Gastroesophageal sphincter (tissue), 4 donors: ENCODE measurements around the gene NPLOC4. TPM values are rescaled to one million over a fixed set of nuclear protein-coding genes. Genes with fewer than 3 reads are reported as not detected.

Experiments
- ATAC-seq: fragments of 150-250 bp; one replicate; pipeline ENCODE4 v1.9.1; 2016; ENCODE audit warnings: mild to moderate bottlenecking, moderate library complexity
- H3K27ac ChIP-seq, 4 donors: fragments of 200-600 bp; sonication (generic) in 3 of 4; 1 replicate in 3 of 4; 2 replicates in 1 of 4; pipeline ENCODE4 v1.5.1; 2016 to 2019
- H3K27me3 ChIP-seq: fragments of 200-600 bp; sonication (generic); one replicate; pipeline ENCODE4 v1.5.1; 2019
- H3K36me3 ChIP-seq, 2 donors: fragments of 200-600 bp; sonication (generic); one replicate each; pipeline ENCODE4 v1.5.1; 2019; ENCODE audit warnings: control low read depth in 1 of 2
- H3K4me1 ChIP-seq, 3 donors: fragments of 200-600 bp; sonication (generic); 1 replicate in 2 of 3; 2 replicates in 1 of 3; pipeline ENCODE4 v1.5.1; 2016 to 2019; ENCODE audit warnings: control low read depth in 2 of 3
- H3K4me3 ChIP-seq, 2 donors: fragments of 200-600 bp; sonication (generic); one replicate each; pipeline ENCODE4 v1.5.1; 2019; ENCODE audit warnings: mild to moderate bottlenecking in 1 of 2, moderate library complexity in 1 of 2
- H3K9me3 ChIP-seq, 3 donors: fragments of 200-600 bp; sonication (generic); one replicate each; pipeline ENCODE4 v1.5.1; 2017 to 2019; ENCODE audit warnings: control low read depth in 2 of 3
- EP300 ChIP-seq: sonication (generic); formaldehyde crosslinking; IDR thresholded peaks from one replicate; pipeline ENCODE4 v1.6.1; 2017; ENCODE audit warnings: antibody characterized with exemption, mild to moderate bottlenecking
- POLR2A ChIP-seq, 2 donors: fragments of 450-650 bp; IDR thresholded peaks; one replicate each; pipeline ENCODE4 v1.6.1; 2017; ENCODE audit warnings: antibody characterized with exemption in 2 of 2, mild to moderate bottlenecking in 2 of 2, moderate library complexity in 1 of 2
- POLR2AphosphoS5 ChIP-seq: sonication (generic); formaldehyde crosslinking; IDR thresholded peaks from one replicate; pipeline ENCODE4 v1.6.1; 2017; ENCODE audit warnings: antibody characterized with exemption
- WGBS, 2 donors: methylation state at CpG; one replicate each; pipeline ENCODE4 v1.1.5; 2018; ENCODE audit warnings: low coverage in 1 of 2; 5-methylcytosine and 5-hydroxymethylcytosine counted together
- total RNA-seq, 4 donors: library from RNA; depleted of rRNA; stranded (reverse); fragments of >200 nt; gene quantifications; one replicate each; pipeline ENCODE4 v1.1.0, GENCODE V29; 2016
- TF ChIP-seq, protein P1 (sequence below), 4 experiments: fragments of 200-600 bp in 2 of 4; fragments of 450-650 bp in 2 of 4; sonication (generic) in 1 of 4; IDR thresholded peaks; one replicate each; pipeline ENCODE4 v1.5.1; 2017 to 2019; ENCODE audit warnings: antibody characterized with exemption in 4 of 4, mild to moderate bottlenecking in 2 of 4, moderate library complexity in 2 of 4

NPLOC4 gene
- total RNA-seq, 4 donors from 2014 or later = 49.5 to 83.8 (median 58.0) TPM

DNA sequence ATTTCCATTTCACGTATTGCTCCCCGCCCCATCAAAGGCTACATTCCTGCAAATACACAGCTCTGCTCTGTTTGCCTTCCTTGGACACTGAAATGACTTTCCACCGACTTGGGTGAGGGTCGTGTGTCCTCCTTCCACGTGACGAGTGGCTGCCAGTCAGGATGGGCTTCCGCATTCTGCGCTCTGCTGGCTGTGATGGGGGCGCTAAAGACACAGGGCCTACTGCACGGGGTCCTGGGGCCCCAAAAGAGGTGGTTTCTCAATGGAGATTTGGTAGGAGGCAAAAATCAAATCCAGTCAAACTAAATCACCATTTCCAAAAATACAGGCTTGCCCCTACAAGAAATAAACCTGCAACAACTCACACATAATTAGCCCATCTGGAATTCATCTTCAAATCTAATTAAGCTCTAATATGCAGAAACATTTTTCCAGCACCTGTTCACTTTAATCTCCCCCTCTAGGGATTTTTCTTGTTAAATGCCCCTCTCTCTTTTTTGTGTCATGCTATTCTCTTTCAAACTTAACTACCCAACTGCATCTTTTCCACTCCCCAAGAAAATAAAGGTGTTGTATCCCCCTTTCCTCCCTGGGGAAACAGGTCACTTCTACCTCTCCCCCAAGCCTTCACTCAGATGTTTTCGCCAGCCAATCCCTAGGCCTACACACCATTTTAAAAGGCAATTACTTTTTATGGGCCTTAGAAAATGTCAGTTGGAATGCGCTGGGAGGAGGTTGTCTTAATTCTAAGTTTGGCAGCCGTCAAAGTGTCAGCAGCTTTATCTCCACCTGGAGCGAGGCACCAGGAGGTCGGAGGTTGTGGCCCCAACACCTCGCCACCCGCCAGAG lies 62.9 kb downstream of the NPLOC4 start:
- ATAC-seq = no peak
- WGBS, 2 donors = 66 to 84% methylated on average over 9 to 11 of the region's 17 CpGs
- peaks cover 0 to 91% of the 10 kb centered on the region in 2 donors for H3K36me3 ChIP-seq
- H3K27me3 ChIP-seq = no peaks in the 10 kb centered on the region
- peaks cover 0 to 16% (median 5%) of the 10 kb centered on the region in 3 donors for H3K4me1 ChIP-seq
- no peak overlapping the region for H3K27ac ChIP-seq
- H3K9me3 ChIP-seq = no peaks in the 10 kb centered on the region
- no peak overlapping the region for H3K4me3 ChIP-seq
- TF ChIP-seq POLR2AphosphoS5 (no peak), POLR2A (IDR thresholded peaks at IDR 0.05) (no peak), EP300 (no peak)
- TF ChIP-seq, protein P1, sequence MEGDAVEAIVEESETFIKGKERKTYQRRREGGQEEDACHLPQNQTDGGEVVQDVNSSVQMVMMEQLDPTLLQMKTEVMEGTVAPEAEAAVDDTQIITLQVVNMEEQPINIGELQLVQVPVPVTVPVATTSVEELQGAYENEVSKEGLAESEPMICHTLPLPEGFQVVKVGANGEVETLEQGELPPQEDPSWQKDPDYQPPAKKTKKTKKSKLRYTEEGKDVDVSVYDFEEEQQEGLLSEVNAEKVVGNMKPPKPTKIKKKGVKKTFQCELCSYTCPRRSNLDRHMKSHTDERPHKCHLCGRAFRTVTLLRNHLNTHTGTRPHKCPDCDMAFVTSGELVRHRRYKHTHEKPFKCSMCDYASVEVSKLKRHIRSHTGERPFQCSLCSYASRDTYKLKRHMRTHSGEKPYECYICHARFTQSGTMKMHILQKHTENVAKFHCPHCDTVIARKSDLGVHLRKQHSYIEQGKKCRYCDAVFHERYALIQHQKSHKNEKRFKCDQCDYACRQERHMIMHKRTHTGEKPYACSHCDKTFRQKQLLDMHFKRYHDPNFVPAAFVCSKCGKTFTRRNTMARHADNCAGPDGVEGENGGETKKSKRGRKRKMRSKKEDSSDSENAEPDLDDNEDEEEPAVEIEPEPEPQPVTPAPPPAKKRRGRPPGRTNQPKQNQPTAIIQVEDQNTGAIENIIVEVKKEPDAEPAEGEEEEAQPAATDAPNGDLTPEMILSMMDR (IDR thresholded peaks at IDR 0.05) = no peak

DNA sequence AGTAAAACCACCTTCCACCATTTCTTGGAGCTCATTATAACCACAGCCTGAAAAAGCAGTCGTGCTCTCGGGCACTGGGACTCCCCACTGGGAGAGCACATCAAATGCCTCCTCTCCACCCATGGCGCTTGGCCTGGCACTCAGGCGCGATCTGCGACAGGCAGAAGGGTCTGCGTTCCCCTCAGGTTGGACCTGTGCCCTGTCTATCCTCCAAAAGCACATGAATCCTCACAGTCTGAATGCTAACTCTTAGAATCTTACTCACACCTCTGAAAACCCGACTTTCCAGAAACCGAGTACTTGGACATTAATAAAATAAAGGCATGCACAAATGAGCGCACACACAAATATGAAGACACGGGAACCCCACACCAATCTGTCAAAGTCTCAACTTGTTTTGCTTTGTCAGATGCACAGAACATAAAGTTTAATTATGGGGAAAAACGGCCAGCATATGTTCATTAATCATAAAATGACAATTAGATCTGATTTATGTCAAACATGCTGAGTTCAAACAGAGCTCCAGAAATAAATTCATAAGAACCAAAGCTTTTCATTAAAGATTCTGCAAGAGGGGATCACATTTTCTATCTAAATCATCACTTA lies 64.2 kb downstream of the NPLOC4 start:
- ATAC-seq = no peak
- Histone ChIP-seq H3K9me3 (no peaks in the 10 kb centered on the region), H3K36me3 (peaks cover 0 to 90% of the 10 kb centered on the region in 2 donors), H3K4me1 (peaks cover 0 to 22% (median 6%) of the 10 kb centered on the region in 3 donors), H3K4me3 (no peak overlapping the region), H3K27ac (no peak overlapping the region), H3K27me3 (no peaks in the 10 kb centered on the region)
- TF ChIP-seq, protein P1 (IDR thresholded peaks at IDR 0.05) = no peak
- TF ChIP-seq POLR2AphosphoS5 = no peak
- no peak for TF ChIP-seq EP300
- TF ChIP-seq POLR2A (IDR thresholded peaks at IDR 0.05) = no peak
- 65 to 81% methylated on average over 5 to 7 of the region's 12 CpGs for WGBS, 2 donors

DNA sequence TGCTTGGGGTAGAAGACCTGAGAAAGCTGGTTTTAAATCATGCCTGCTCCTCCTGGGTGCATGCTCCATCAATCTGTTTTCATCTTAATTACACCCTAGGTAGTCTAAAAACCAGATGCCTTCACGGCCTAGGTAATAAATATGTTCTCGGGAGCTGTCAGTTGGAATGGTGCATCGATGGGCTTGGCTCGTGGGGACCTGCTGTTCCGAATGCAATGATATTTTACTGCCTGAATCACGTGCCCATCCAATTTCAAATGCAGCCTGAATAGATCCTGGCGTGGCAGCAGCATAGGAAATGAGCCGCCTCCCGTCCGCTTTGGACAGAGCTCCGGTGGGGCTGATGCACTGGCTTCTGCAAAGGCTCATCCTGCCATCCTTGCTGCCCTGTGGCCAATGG lies 65.9 kb downstream of the NPLOC4 start:
- Histone ChIP-seq H3K4me3 (no peak overlapping the region), H3K27ac (no peak overlapping the region), H3K36me3 (peaks cover 0 to 83% of the 10 kb centered on the region in 2 donors), H3K9me3 (no peaks in the 10 kb centered on the region), H3K4me1 (peaks cover 10 to 25% (median 16%) of the 10 kb centered on the region in 3 donors), H3K27me3 (no peaks in the 10 kb centered on the region)
- WGBS, 2 donors = 67 to 90% methylated on average over 1 to 9 of the region's 11 CpGs
- no peak for ATAC-seq
- TF ChIP-seq, protein P1 (IDR thresholded peaks at IDR 0.05) = no peak
- TF ChIP-seq EP300 (no peak), POLR2AphosphoS5 (no peak), POLR2A (IDR thresholded peaks at IDR 0.05) (no peak)

DNA sequence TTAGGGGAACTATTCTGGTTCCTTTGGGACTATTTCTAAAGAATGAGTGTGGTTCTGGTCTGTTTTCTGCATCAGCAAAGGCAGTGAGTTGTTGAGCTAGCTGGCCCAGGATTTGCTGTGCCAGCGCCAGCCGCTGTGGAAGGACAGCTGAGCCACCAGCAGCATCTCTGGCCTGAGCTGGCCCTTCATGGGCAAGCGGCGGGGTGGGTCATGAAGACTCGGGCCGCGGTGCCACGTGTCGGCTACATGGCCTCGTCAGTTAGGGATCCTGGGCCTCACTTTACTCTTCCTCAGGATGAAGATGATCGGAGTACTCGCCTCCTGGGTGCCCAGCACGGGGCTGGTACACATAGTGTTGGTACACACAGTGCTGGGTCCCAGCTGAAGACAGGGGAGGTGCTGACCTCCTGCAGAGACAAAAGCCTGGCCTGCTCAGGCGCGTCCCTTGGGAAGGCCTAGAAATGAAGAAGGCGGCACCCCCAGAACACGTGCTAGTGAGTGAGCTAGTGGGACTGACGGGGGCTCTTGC lies 66.9 kb downstream of the NPLOC4 start:
- H3K4me3 ChIP-seq = no peak overlapping the region
- WGBS, 2 donors = no CpG with 5 or more reads among the region's 18 CpGs
- H3K9me3 ChIP-seq = no peaks in the 10 kb centered on the region
- H3K27ac ChIP-seq = no peak overlapping the region
- H3K4me1 ChIP-seq = peaks cover 10 to 33% (median 20%) of the 10 kb centered on the region in 3 donors
- H3K36me3 ChIP-seq = peaks cover 0 to 84% of the 10 kb centered on the region in 2 donors
- TF ChIP-seq, protein P1 (IDR thresholded peaks at IDR 0.05) = no peak
- TF ChIP-seq EP300 = no peak
- TF ChIP-seq POLR2A (IDR thresholded peaks at IDR 0.05) = no peak
- no peak for TF ChIP-seq POLR2AphosphoS5
- no peaks in the 10 kb centered on the region for H3K27me3 ChIP-seq
- no peak for ATAC-seq
